CD14-positive monocyte (primary cell): ENCODE results near the gene KLHL30. TPM values are rescaled to one million over a fixed set of nuclear protein-coding genes. Genes with fewer than 3 reads are reported as not detected.

Experiments
- DNase-seq, 3 donors: peaks; one replicate each; pipeline ENCODE4 v3.0.0-alpha.2; 2011 to 2022
- H2AFZ ChIP-seq: 2 replicates; pipeline ENCODE4 v1.6.0; 2012; ENCODE audit warnings: mild to moderate bottlenecking, low read depth, low read length, inconsistent platforms; ENCODE audit not compliant: insufficient read depth, poor library complexity, severe bottlenecking
- H3K27ac ChIP-seq, 2 donors: 1 replicate in 1 of 2; 2 replicates in 1 of 2; pipeline ENCODE4 v1.5.1; 2012 to 2013; ENCODE audit warnings: low read length in 2 of 2, control low read depth in 1 of 2, inconsistent platforms in 1 of 2, low read depth in 1 of 2, mild to moderate bottlenecking in 1 of 2
- H3K27me3 ChIP-seq, 2 donors: one replicate each; pipeline versions ENCODE4 v1.6.0 to v1.6.1; 2011 to 2013; ENCODE audit warnings: low read length in 2 of 2; ENCODE audit not compliant: control insufficient read depth in 2 of 2, insufficient read depth in 2 of 2
- H3K36me3 ChIP-seq, 2 donors: replicated peaks in 1 of 2; 1 replicate in 1 of 2; 2 replicates in 1 of 2; pipeline versions ENCODE4 v1.5.1 to v1.6.1; 2012 to 2013; ENCODE audit warnings: low read length in 2 of 2, control low read depth in 1 of 2, inconsistent platforms in 1 of 2, mild to moderate bottlenecking in 1 of 2; ENCODE audit not compliant: insufficient read depth in 2 of 2, control insufficient read depth in 1 of 2
- H3K4me1 ChIP-seq, 2 donors: 1 replicate in 1 of 2; 2 replicates in 1 of 2; pipeline versions ENCODE4 v1.5.1 to v1.6.1; 2012 to 2013; ENCODE audit warnings: low read length in 2 of 2, control low read depth in 1 of 2, inconsistent platforms in 1 of 2, mild to moderate bottlenecking in 1 of 2, moderate library complexity in 1 of 2; ENCODE audit not compliant: insufficient read depth in 2 of 2, control insufficient read depth in 1 of 2
- H3K4me2 ChIP-seq: replicated peaks from 2 replicates; pipeline ENCODE3; 2012; ENCODE audit warnings: low read length, moderate library complexity, mild to moderate bottlenecking; ENCODE audit not compliant: poor library complexity, severe bottlenecking; ENCODE audit errors: extremely low read depth
- H3K4me3 ChIP-seq, 3 experiments: fragments of 200-600 bp in 1 of 3; sonication (generic) in 1 of 3; replicated peaks in 1 of 3; 1 replicate in 2 of 3; 2 replicates in 1 of 3; pipeline ENCODE4 v1.5.1; 2011 to 2013; ENCODE audit warnings: low read length in 3 of 3, mild to moderate bottlenecking in 3 of 3, control low read depth in 2 of 3, low read depth in 2 of 3, inconsistent platforms in 1 of 3, moderate library complexity in 1 of 3
- H3K79me2 ChIP-seq: 2 replicates; pipeline ENCODE4 v1.6.0; 2012; ENCODE audit warnings: mild to moderate bottlenecking, control low read depth, inconsistent platforms, low read length, moderate library complexity; ENCODE audit not compliant: insufficient read depth
- H3K9ac ChIP-seq: 2 replicates; pipeline ENCODE4 v1.6.0; 2017; ENCODE audit warnings: low read length, mild to moderate bottlenecking; ENCODE audit not compliant: insufficient read depth, poor library complexity, severe bottlenecking
- H3K9me3 ChIP-seq, 2 donors: replicated peaks in 1 of 2; 1 replicate in 1 of 2; 2 replicates in 1 of 2; pipeline versions ENCODE4 v1.5.1 to v1.6.1; 2012 to 2013; ENCODE audit warnings: low read length in 2 of 2, control low read depth in 1 of 2; ENCODE audit not compliant: control insufficient read depth in 1 of 2, insufficient read depth in 1 of 2
- H4K20me1 ChIP-seq: 2 replicates; pipeline ENCODE4 v1.6.0; 2012; ENCODE audit warnings: mild to moderate bottlenecking, low read length, control low read depth, moderate library complexity; ENCODE audit not compliant: insufficient read depth
- H3K27ac Mint-ChIP-seq, 7 donors: one replicate each; pipeline ENCODE4 v1.8.0; 2020; ENCODE audit warnings: mild to moderate bottlenecking in 7 of 7, mixed read lengths in 7 of 7, moderate library complexity in 6 of 7, inconsistent platforms in 2 of 7
- H3K27me3 Mint-ChIP-seq, 3 donors: one replicate each; pipeline ENCODE4 v1.8.0; 2021 to 2022; ENCODE audit warnings: low read depth in 3 of 3, mild to moderate bottlenecking in 3 of 3, mixed read lengths in 3 of 3, moderate library complexity in 3 of 3, inconsistent platforms in 1 of 3
- H3K36me3 Mint-ChIP-seq, 2 donors: one replicate each; pipeline ENCODE4 v1.8.0; 2020; ENCODE audit warnings: mixed read lengths in 2 of 2, inconsistent platforms in 1 of 2, mild to moderate bottlenecking in 1 of 2
- H3K4me1 Mint-ChIP-seq: one replicate; pipeline ENCODE4 v1.8.0; 2020; ENCODE audit warnings: mild to moderate bottlenecking, mixed read lengths
- H3K4me3 Mint-ChIP-seq, 2 donors: one replicate each; pipeline ENCODE4 v1.8.0; 2020; ENCODE audit warnings: mild to moderate bottlenecking in 2 of 2, mixed read lengths in 2 of 2, moderate library complexity in 1 of 2
- H3K9me3 Mint-ChIP-seq, 7 donors: one replicate each; pipeline ENCODE4 v1.8.0; 2020 to 2022; ENCODE audit warnings: mixed read lengths in 7 of 7, mild to moderate bottlenecking in 6 of 7, moderate library complexity in 6 of 7, inconsistent platforms in 2 of 7
- CTCF ChIP-seq: fragments of 200-600 bp; IDR thresholded peaks from one replicate; pipeline ENCODE4 v1.8.0; 2022; ENCODE audit warnings: antibody characterized with exemption, mild to moderate bottlenecking
- WGBS: methylation state at CpG from one replicate; pipeline ENCODE4 v1.1.5; 2013; ENCODE audit warnings: missing lambda C conversion rate; ENCODE audit not compliant: insufficient coverage; 5-methylcytosine and 5-hydroxymethylcytosine counted together
- intact Hi-C, 2 donors: fragments of 100-400 bp; cut with micrococcal nuclease; formaldehyde crosslinking; loops; one replicate each; pipeline versions ENCODE4 v1.15.0 to v1.15.1; 2023
- polyA plus RNA-seq, 3 donors: library from polyadenylated mRNA; depleted of rRNA in 1 of 3; unstranded in 2 of 3; stranded (reverse) in 1 of 3; fragments of 300-500 nt in 2 of 3; fragments of >200 nt in 1 of 3; fragmentation: Illumina TruSeq in 2 of 3; gene quantifications; 1 replicate in 2 of 3; 2 replicates in 1 of 3; pipeline ENCODE4 v1.2.3, GENCODE V29; 2012 to 2021

Gene KLHL30
- polyA plus RNA-seq, 3 donors, result 0.01 to 0.14 TPM; not detected in 1

GRCh38 chr2:238091436-238092060, 46.9 kb upstream of the KLHL30 start:
- Histone ChIP-seq H3K9me3 (no peaks in the 10 kb centered on the region), H4K20me1 (no peaks in the 10 kb centered on the region), H3K27ac (no peak overlapping the region), H3K4me3 (no peak overlapping the region), H3K79me2 (no peaks in the 10 kb centered on the region), H3K4me2 (no peak overlapping the region), H2AFZ (no peak overlapping the region), H3K27me3 (no peaks in the 10 kb centered on the region), H3K9ac (no peak overlapping the region), H3K36me3 (no peaks in the 10 kb centered on the region), H3K4me1 (peaks cover 16% of the 10 kb centered on the region in 2 donors)
- no peak for TF ChIP-seq CTCF
- WGBS, result 98% methylated on average over 11 of the region's 16 CpGs
- peaks cover 13% of the 10 kb centered on the region for H3K4me1 Mint-ChIP-seq
- H3K36me3 Mint-ChIP-seq, result peaks cover 17 to 19% of the 10 kb centered on the region in 2 donors
- no peaks in the 10 kb centered on the region for H3K9me3 Mint-ChIP-seq
- H3K4me3 Mint-ChIP-seq, result no peak overlapping the region
- intact Hi-C loops, result no loop called here
- peak overlapping the region in 1 of 7 donors; percentile 7 for H3K27ac Mint-ChIP-seq
- DNase-seq, result no peak
- peaks cover 0 to 3% (median 2%) of the 10 kb centered on the region in 3 donors for H3K27me3 Mint-ChIP-seq

DNA sequence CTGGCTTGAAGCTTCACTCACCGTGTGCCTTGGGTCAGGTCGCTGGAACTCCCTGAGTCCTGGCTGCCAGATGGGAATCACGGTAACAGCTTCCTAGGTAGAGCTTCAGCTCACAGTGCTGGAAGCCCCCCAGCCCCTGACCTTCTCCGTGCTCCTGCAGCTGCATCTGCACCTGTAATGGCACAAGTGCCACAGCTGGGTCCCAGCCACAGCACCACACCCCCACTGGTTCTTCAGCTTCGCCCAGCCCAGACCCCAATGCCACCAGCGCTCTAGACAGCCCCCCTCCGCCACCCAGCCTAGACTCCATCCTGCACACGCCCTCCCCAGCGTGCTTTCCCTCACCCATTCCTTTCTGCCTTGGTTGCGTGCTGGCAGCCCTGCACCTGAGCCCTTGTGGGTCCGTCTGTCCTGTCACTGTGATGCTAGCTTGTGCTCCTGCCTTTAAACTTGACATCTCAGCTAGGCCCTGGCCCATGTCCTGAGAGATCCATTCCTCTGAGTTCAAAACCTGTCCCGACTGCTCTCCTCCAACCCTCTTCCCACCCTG, 45.9 kb upstream of the KLHL30 start:
- no peaks in the 10 kb centered on the region for H3K79me2 ChIP-seq
- no peak overlapping the region for H3K4me3 ChIP-seq
- peaks cover 0 to 3% (median 2%) of the 10 kb centered on the region in 3 donors for H3K27me3 Mint-ChIP-seq
- DNase-seq, result no peak
- H3K9me3 ChIP-seq, result no peaks in the 10 kb centered on the region
- no peak overlapping the region for H3K9ac ChIP-seq
- H4K20me1 ChIP-seq, result no peaks in the 10 kb centered on the region
- peaks cover 17 to 19% of the 10 kb centered on the region in 2 donors for H3K36me3 Mint-ChIP-seq
- no peaks in the 10 kb centered on the region for H3K36me3 ChIP-seq
- WGBS, result 99% methylated on average over 12 of the region's 12 CpGs
- intact Hi-C loops, result no loop called here
- H3K27ac ChIP-seq, result no peak overlapping the region
- H3K9me3 Mint-ChIP-seq, result no peaks in the 10 kb centered on the region
- H3K4me2 ChIP-seq, result no peak overlapping the region
- H2AFZ ChIP-seq, result no peak overlapping the region
- peaks cover 6% of the 10 kb centered on the region in 2 donors for H3K4me1 ChIP-seq
- TF ChIP-seq CTCF, result no peak
- H3K27ac Mint-ChIP-seq, result peak overlapping the region in 1 of 7 donors; percentile 55
- peaks cover 4% of the 10 kb centered on the region for H3K4me1 Mint-ChIP-seq
- no peaks in the 10 kb centered on the region for H3K27me3 ChIP-seq
- H3K4me3 Mint-ChIP-seq, result no peak overlapping the region
